Measurements from ENCODE around the gene NCK2.

The NCK2 gene

GRCh38 chr2:105779394-105779793 is 34.7 kb downstream of the NCK2 start:
- no peak for DNase-seq

GRCh38 chr2:105780606-105781005 is 35.9 kb downstream of the NCK2 start:
- no peak for DNase-seq

- no peak for DNase-seq
These were observed 36.7 kb downstream of the NCK2 start for GRCh38 chr2:105781274-105781978.

GRCh38 chr2:105782123-105782522 is 37.4 kb downstream of the NCK2 start:
- no peak for DNase-seq

- no peak for DNase-seq
These were observed 37.9 kb downstream of the NCK2 start for GRCh38 chr2:105782646-105783045.

GRCh38 chr2:105783151-105783738 is 38.5 kb downstream of the NCK2 start:
- no peak for DNase-seq

GRCh38 chr2:105783972-105784371 is 39.3 kb downstream of the NCK2 start:
- no peak for DNase-seq

- DNase-seq = no peak
These were observed 39.9 kb downstream of the NCK2 start for GRCh38 chr2:105784589-105784988.

- no peak for DNase-seq
These were observed 40.6 kb downstream of the NCK2 start for GRCh38 chr2:105785095-105785847.

GRCh38 chr2:105786231-105787230 is 41.8 kb downstream of the NCK2 start:
- no peak for DNase-seq

- no peak for DNase-seq
These were observed 42.9 kb downstream of the NCK2 start for GRCh38 chr2:105787376-105788318.

GRCh38 chr2:105788670-105789290 is 44.1 kb downstream of the NCK2 start:
- no peak for DNase-seq

GRCh38 chr2:105789745-105790460 is 45.2 kb downstream of the NCK2 start:
- peak; percentile 43 for DNase-seq

- DNase-seq = no peak
These were observed 45.9 kb downstream of the NCK2 start for GRCh38 chr2:105790461-105791149.

- no peak for DNase-seq
These were observed 46.5 kb downstream of the NCK2 start for GRCh38 chr2:105791229-105791628.

GRCh38 chr2:105792561-105792960 is 47.8 kb downstream of the NCK2 start:
- no peak for DNase-seq

- no peak for DNase-seq
These were observed 48.7 kb downstream of the NCK2 start for GRCh38 chr2:105793196-105793975.

- DNase-seq = no peak
These were observed 50.3 kb downstream of the NCK2 start for GRCh38 chr2:105794926-105795574.

GRCh38 chr2:105795575-105795934 is 50.8 kb downstream of the NCK2 start:
- no peak for DNase-seq

Data from HCEC 1CT (cell line).